Peyer's patch (tissue), 4 donors: ENCODE results near the gene RCOR2. TPM values are rescaled to one million over a fixed set of nuclear protein-coding genes. Genes with fewer than 3 reads are reported as not detected.

Experiments
- small RNA-seq, 2 donors: library from RNA; depleted of rRNA; stranded (forward); fragments of <200 nt; gene quantifications; one replicate each; pipeline ENCODE3, GENCODE V24; 2016
- total RNA-seq, 4 donors: library from RNA; depleted of rRNA; stranded (reverse); fragments of >200 nt; gene quantifications; one replicate each; pipeline ENCODE4 v1.1.0, GENCODE V29; 2016

Gene RCOR2
- total RNA-seq, 4 donors from 2014 or later = 0.57 to 0.67 TPM; not detected in 2

Small RNAs within 50 kb of the gene (small RNA-seq; reads per million reads assigned to genes)
- gene RNU6-1306P = 0 reads per million in 2 donors

Other genes starting within 250 kb of the RCOR2 start
- gene ATL3, start 245.8 kb downstream of the RCOR2 start, total RNA-seq = 10 to 100 TPM; 25.5 to 38.4 (median 31.3) TPM
- gene RTN3, start 235.7 kb downstream of the RCOR2 start, total RNA-seq = 100 to 1,000 TPM in 3 of 4 donors, 10 to 100 TPM in 1; 47.9 to 132 (median 101) TPM
- 10 to 100 TPM in 1 of 4 donors, 1 to 10 TPM in 3; 3.7 to 10.5 (median 8.5) TPM for gene ZFTA, start 148.4 kb downstream of the RCOR2 start, total RNA-seq
- gene SPINDOC, start 103.7 kb downstream of the RCOR2 start, total RNA-seq = 10 to 100 TPM in 1 of 4 donors, 1 to 10 TPM in 3; 3.5 to 15.7 (median 6.4) TPM
- gene MARK2, start 78.1 kb downstream of the RCOR2 start, total RNA-seq = 10 to 100 TPM; 34.7 to 82.9 (median 72.1) TPM
- gene NAA40, start 21.8 kb upstream of the RCOR2 start, total RNA-seq = 10 to 100 TPM; 46.2 to 80.0 (median 57.1) TPM
- gene COX8A, start 57.5 kb upstream of the RCOR2 start, total RNA-seq = 1,000 to 10,000 TPM in 2 of 4 donors, 100 to 1,000 TPM in 2; 390 to 1,297 (median 877) TPM
- 100 to 1,000 TPM in 1 of 4 donors, 10 to 100 TPM in 3; 79.2 to 110 (median 95.4) TPM for gene OTUB1, start 69.3 kb upstream of the RCOR2 start, total RNA-seq
- under 1 TPM in 1 of 4 donors, not detected in 3; 0.27 TPM for gene FLRT1, start 118.8 kb upstream of the RCOR2 start, total RNA-seq
- 10 to 100 TPM; 17.1 to 30.0 (median 29.3) TPM for gene MACROD1, start 248.9 kb upstream of the RCOR2 start, total RNA-seq